Measurements from ENCODE around the gene RHO. TPM values are rescaled to one million over a fixed set of nuclear protein-coding genes. Genes with fewer than 3 reads are reported as not detected.

The RHO gene
- total RNA-seq, 1 experiment from 2014 or later: not detected

DNA sequence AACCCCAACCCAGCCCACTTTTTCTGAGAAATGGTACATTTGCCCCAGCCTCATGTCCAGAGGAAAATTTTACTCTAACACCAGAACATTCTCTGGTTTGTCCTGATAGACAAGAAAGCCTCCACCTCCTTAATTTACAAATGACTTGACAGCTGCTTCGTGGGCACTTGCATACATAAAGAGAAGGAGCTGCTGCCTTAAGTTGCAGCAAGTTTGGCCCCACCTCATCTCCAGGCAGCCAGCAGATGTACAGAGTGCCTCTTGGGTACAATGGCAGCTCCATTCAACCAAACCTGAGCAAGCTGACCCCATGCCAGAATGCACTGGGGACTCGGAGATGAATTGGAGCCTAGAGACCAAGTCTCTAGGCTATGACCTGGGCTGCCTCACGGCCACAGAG is 8.4 kb downstream of the RHO start (continued):
- TF ChIP-seq, protein P1, sequence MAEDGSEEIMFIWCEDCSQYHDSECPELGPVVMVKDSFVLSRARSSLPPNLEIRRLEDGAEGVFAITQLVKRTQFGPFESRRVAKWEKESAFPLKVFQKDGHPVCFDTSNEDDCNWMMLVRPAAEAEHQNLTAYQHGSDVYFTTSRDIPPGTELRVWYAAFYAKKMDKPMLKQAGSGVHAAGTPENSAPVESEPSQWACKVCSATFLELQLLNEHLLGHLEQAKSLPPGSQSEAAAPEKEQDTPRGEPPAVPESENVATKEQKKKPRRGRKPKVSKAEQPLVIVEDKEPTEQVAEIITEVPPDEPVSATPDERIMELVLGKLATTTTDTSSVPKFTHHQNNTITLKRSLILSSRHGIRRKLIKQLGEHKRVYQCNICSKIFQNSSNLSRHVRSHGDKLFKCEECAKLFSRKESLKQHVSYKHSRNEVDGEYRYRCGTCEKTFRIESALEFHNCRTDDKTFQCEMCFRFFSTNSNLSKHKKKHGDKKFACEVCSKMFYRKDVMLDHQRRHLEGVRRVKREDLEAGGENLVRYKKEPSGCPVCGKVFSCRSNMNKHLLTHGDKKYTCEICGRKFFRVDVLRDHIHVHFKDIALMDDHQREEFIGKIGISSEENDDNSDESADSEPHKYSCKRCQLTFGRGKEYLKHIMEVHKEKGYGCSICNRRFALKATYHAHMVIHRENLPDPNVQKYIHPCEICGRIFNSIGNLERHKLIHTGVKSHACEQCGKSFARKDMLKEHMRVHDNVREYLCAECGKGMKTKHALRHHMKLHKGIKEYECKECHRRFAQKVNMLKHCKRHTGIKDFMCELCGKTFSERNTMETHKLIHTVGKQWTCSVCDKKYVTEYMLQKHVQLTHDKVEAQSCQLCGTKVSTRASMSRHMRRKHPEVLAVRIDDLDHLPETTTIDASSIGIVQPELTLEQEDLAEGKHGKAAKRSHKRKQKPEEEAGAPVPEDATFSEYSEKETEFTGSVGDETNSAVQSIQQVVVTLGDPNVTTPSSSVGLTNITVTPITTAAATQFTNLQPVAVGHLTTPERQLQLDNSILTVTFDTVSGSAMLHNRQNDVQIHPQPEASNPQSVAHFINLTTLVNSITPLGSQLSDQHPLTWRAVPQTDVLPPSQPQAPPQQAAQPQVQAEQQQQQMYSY (CRISPR knock-in tag; IDR thresholded peaks at IDR 0.05): no peak
- no peak for TF ChIP-seq ZNF232 (CRISPR knock-in tag; IDR thresholded peaks at IDR 0.05)
- no peak for TF ChIP-seq PRRX2 (CRISPR knock-in tag; IDR thresholded peaks at IDR 0.05)
- no peak for TF ChIP-seq ZBTB21 (CRISPR knock-in tag; IDR thresholded peaks at IDR 0.05; ENCODE audit: borderline replicate concordance)
- TF ChIP-seq, protein P2, sequence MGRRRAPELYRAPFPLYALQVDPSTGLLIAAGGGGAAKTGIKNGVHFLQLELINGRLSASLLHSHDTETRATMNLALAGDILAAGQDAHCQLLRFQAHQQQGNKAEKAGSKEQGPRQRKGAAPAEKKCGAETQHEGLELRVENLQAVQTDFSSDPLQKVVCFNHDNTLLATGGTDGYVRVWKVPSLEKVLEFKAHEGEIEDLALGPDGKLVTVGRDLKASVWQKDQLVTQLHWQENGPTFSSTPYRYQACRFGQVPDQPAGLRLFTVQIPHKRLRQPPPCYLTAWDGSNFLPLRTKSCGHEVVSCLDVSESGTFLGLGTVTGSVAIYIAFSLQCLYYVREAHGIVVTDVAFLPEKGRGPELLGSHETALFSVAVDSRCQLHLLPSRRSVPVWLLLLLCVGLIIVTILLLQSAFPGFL (CRISPR knock-in tag; IDR thresholded peaks at IDR 0.05; ENCODE audit: borderline replicate concordance): no peak
- no peak for TF ChIP-seq FOXP1 (CRISPR knock-in tag; IDR thresholded peaks at IDR 0.05; ENCODE audit: borderline replicate concordance)
- TF ChIP-seq HMGA2 (CRISPR knock-in tag; IDR thresholded peaks at IDR 0.05): no peak
- TF ChIP-seq, protein P3, sequence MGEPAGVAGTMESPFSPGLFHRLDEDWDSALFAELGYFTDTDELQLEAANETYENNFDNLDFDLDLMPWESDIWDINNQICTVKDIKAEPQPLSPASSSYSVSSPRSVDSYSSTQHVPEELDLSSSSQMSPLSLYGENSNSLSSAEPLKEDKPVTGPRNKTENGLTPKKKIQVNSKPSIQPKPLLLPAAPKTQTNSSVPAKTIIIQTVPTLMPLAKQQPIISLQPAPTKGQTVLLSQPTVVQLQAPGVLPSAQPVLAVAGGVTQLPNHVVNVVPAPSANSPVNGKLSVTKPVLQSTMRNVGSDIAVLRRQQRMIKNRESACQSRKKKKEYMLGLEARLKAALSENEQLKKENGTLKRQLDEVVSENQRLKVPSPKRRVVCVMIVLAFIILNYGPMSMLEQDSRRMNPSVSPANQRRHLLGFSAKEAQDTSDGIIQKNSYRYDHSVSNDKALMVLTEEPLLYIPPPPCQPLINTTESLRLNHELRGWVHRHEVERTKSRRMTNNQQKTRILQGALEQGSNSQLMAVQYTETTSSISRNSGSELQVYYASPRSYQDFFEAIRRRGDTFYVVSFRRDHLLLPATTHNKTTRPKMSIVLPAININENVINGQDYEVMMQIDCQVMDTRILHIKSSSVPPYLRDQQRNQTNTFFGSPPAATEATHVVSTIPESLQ (CRISPR knock-in tag; IDR thresholded peaks at IDR 0.05): no peak
- TF ChIP-seq, protein P4, sequence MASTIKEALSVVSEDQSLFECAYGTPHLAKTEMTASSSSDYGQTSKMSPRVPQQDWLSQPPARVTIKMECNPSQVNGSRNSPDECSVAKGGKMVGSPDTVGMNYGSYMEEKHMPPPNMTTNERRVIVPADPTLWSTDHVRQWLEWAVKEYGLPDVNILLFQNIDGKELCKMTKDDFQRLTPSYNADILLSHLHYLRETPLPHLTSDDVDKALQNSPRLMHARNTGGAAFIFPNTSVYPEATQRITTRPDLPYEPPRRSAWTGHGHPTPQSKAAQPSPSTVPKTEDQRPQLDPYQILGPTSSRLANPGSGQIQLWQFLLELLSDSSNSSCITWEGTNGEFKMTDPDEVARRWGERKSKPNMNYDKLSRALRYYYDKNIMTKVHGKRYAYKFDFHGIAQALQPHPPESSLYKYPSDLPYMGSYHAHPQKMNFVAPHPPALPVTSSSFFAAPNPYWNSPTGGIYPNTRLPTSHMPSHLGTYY (CRISPR knock-in tag; IDR thresholded peaks at IDR 0.05): no peak

DNA sequence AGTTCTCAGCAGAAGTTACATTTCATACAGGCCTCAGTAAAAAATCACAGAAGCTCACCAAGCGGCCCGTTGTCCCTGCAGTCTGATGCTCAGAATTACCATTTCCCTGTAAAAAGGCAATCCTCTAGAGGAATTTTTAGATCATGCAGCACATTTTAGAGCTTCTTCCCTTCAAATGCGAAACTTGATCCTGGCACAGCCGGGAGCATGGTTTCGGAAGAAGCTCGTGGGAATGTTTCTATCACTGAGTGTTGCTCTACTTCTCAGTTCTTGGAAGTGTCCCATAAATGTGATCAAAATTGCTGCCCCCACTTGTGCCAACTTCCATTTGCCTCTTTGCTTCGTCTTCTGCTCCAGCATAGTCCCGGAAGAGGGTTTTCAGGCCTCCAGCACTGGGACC is 10.8 kb downstream of the RHO start:
- ChIA-PET POLR2A (interaction anchor here (1.5 kb wide), 1 partner anchor 9 kb away, joined by 3 read pairs; no protein-coding TSS in a partner anchor), CTCF (interaction anchor here (1.0 to 1.5 kb wide), 4 partner anchors 23 to 211 kb away, joined by 3 to 7 read pairs (median 4); no protein-coding TSS in a partner anchor)
- H3K27ac Mint-ChIP-seq: no peak overlapping the region
- H3K4me3 Mint-ChIP-seq: no peak overlapping the region
- DNase-seq (ENCODE audit: low spot score) (no peak), ATAC-seq (no peak)
- H3K9me3 Mint-ChIP-seq: peaks cover 5% of the 10 kb centered on the region
- peaks cover 32% of the 10 kb centered on the region for H3K4me1 Mint-ChIP-seq
- H3K36me3 Mint-ChIP-seq: no peaks in the 10 kb centered on the region
- H3K27me3 Mint-ChIP-seq (ENCODE audit: low read depth): no peaks in the 10 kb centered on the region
- TF ChIP-seq, protein P5, sequence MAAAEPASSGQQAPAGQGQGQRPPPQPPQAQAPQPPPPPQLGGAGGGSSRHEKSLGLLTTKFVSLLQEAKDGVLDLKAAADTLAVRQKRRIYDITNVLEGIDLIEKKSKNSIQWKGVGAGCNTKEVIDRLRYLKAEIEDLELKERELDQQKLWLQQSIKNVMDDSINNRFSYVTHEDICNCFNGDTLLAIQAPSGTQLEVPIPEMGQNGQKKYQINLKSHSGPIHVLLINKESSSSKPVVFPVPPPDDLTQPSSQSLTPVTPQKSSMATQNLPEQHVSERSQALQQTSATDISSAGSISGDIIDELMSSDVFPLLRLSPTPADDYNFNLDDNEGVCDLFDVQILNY (CRISPR knock-in tag; IDR thresholded peaks at IDR 0.05): no peak
- TF ChIP-seq TEAD4 (CRISPR knock-in tag; IDR thresholded peaks at IDR 0.05): no peak
- TF ChIP-seq, protein P6, sequence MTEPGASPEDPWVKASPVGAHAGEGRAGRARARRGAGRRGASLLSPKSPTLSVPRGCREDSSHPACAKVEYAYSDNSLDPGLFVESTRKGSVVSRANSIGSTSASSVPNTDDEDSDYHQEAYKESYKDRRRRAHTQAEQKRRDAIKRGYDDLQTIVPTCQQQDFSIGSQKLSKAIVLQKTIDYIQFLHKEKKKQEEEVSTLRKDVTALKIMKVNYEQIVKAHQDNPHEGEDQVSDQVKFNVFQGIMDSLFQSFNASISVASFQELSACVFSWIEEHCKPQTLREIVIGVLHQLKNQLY (CRISPR knock-in tag; IDR thresholded peaks at IDR 0.05): no peak
- no peak for TF ChIP-seq CBFB (CRISPR knock-in tag; IDR thresholded peaks at IDR 0.05; ENCODE audit: low read depth)
- TF ChIP-seq, protein P7, sequence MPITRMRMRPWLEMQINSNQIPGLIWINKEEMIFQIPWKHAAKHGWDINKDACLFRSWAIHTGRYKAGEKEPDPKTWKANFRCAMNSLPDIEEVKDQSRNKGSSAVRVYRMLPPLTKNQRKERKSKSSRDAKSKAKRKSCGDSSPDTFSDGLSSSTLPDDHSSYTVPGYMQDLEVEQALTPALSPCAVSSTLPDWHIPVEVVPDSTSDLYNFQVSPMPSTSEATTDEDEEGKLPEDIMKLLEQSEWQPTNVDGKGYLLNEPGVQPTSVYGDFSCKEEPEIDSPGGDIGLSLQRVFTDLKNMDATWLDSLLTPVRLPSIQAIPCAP (CRISPR knock-in tag; IDR thresholded peaks at IDR 0.05): no peak
- TF ChIP-seq TP53 (CRISPR knock-in tag; IDR thresholded peaks at IDR 0.05): no peak
- TF ChIP-seq, protein P8, sequence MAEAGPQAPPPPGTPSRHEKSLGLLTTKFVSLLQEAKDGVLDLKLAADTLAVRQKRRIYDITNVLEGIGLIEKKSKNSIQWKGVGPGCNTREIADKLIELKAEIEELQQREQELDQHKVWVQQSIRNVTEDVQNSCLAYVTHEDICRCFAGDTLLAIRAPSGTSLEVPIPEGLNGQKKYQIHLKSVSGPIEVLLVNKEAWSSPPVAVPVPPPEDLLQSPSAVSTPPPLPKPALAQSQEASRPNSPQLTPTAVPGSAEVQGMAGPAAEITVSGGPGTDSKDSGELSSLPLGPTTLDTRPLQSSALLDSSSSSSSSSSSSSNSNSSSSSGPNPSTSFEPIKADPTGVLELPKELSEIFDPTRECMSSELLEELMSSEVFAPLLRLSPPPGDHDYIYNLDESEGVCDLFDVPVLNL (CRISPR knock-in tag; IDR thresholded peaks at IDR 0.05; ENCODE audit: borderline replicate concordance, low read depth): no peak
- no peak for TF ChIP-seq ZNF121 (CRISPR knock-in tag; IDR thresholded peaks at IDR 0.05)
- no peak for TF ChIP-seq MYBL2 (CRISPR knock-in tag; IDR thresholded peaks at IDR 0.05)
- TF ChIP-seq FOXJ3 (CRISPR knock-in tag; IDR thresholded peaks at IDR 0.05; ENCODE audit: borderline replicate concordance): no peak
- TF ChIP-seq IRF2 (CRISPR knock-in tag; IDR thresholded peaks at IDR 0.05; ENCODE audit: borderline replicate concordance, low read depth): no peak
- no peak for TF ChIP-seq NFE2L1 (CRISPR knock-in tag; IDR thresholded peaks at IDR 0.05)
- no peak for TF ChIP-seq CREM (CRISPR knock-in tag; IDR thresholded peaks at IDR 0.05)
- TF ChIP-seq MXD4 (CRISPR knock-in tag; IDR thresholded peaks at IDR 0.05; ENCODE audit: borderline replicate concordance): no peak
- TF ChIP-seq GABPB1 (CRISPR knock-in tag; IDR thresholded peaks at IDR 0.05): no peak

Measured in WTC11 (cell line).